Naive thymus-derived CD8-positive, alpha-beta T cell (primary cell): ENCODE data around the gene SLC39A6. TPM values are rescaled to one million over a fixed set of nuclear protein-coding genes. Genes with fewer than 3 reads are reported as not detected.
A peak's percentile ranks its signal among the peaks of the same experiment; 100 is the strongest.
"Not testable (repeated sequence)": the region's sequence is repeated elsewhere in the genome, so short reads cannot be mapped to it uniquely, and the experiment has no call there.

Experiments
- ATAC-seq, 2 donors: fragments of 150-1000 bp; cut with Tn5 transposase in 1 of 2; sonication (Bioruptor Pico), chemical (Tn5 transposase) in 1 of 2; 1 replicate in 1 of 2; 2 replicates in 1 of 2; pipeline ENCODE4 v1.10.0; 2021; ENCODE audit warnings: mild to moderate bottlenecking in 2 of 2, moderate library complexity in 2 of 2
- POLR2A ChIA-PET: fragments of 350-600 bp; sonication (Branson Sonifier 250); formaldehyde crosslinking; loops from one replicate; lab custom pipeline; 2021; ENCODE audit warnings: antibody characterized with exemption; lab: Charles Lee
- DNase-seq, 10 donors: peaks; one replicate each; pipeline versions ENCODE4 v3.0.0 to v3.0.0-alpha.2; 2020 to 2022
- H3K27ac Mint-ChIP-seq, 10 donors: one replicate each; pipeline ENCODE4 v1.8.0; 2020 to 2022; ENCODE audit warnings: mild to moderate bottlenecking in 10 of 10, mixed read lengths in 10 of 10, moderate library complexity in 4 of 10, inconsistent platforms in 1 of 10
- H3K27me3 Mint-ChIP-seq, 5 donors: one replicate each; pipeline ENCODE4 v1.8.0; 2021 to 2022; ENCODE audit warnings: mixed read lengths in 5 of 5
- H3K36me3 Mint-ChIP-seq, 3 donors: one replicate each; pipeline ENCODE4 v1.8.0; 2020 to 2022; ENCODE audit warnings: mixed read lengths in 3 of 3, mild to moderate bottlenecking in 2 of 3, inconsistent platforms in 1 of 3
- H3K4me1 Mint-ChIP-seq, 4 donors: one replicate each; pipeline ENCODE4 v1.8.0; 2021 to 2022; ENCODE audit warnings: mixed read lengths in 4 of 4
- H3K4me3 Mint-ChIP-seq, 10 donors: one replicate each; pipeline ENCODE4 v1.8.0; 2020 to 2022; ENCODE audit warnings: mild to moderate bottlenecking in 10 of 10, mixed read lengths in 10 of 10, moderate library complexity in 6 of 10, inconsistent platforms in 1 of 10
- H3K9me3 Mint-ChIP-seq, 9 donors: one replicate each; pipeline ENCODE4 v1.8.0; 2020 to 2022; ENCODE audit warnings: mixed read lengths in 9 of 9, mild to moderate bottlenecking in 3 of 9, inconsistent platforms in 1 of 9, moderate library complexity in 1 of 9
- polyA plus RNA-seq, 3 donors: library from polyadenylated mRNA; unstranded; fragments of 300-500 nt; fragmentation: Illumina TruSeq; gene quantifications; one replicate each; pipeline ENCODE4 v1.2.3, GENCODE V29; 2021
- total RNA-seq, 8 experiments: library from RNA in 2 of 8; stranded (reverse) in 2 of 8; gene quantifications; one replicate each; pipeline ENCODE4 v1.2.3 and lab custom pipeline; 2021 to 2026

Gene SLC39A6
- total and polyA plus RNA-seq, 5 experiments from 2014 or later: 22.2 to 25.3 (median 22.9) TPM

DNA sequence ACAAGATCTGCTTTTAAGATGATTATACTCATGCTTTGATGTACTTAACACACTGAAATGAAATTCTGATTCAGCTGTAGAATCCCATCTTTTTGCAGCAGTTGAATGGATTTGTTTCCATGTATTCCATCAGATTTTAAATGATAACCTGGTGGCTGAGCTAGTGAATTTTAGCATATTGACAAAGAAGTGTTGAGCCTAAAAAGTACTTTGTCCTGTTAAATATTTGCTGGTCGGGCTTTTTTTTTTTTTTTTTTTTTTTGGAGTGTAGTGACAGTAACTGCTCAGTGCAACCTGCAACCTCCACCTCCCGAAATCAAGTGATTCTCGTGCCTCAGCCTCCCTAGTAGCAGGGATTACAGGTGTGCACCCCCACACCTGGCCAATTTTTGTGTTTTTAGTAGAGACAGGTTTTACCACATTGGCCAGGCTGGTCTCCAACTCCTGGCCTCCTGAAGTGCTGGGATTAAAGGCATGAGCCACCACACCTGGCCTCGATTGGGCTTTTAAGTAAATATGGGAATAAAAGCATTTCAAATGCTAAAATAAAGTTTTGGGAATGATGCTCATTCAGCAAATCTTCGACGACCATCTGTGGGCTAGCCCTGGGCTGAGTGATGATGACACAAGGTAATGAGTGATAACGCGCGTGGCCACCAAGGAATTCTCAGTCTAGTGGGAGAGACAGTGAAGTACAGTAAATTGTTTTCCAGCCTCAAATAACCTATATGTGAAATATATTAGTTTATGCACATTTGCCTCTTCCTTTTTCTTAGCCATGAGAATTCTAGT is 2.7 kb upstream of the SLC39A6 start:
- H3K4me1 Mint-ChIP-seq: peaks cover 29 to 68% (median 58%) of the 10 kb centered on the region in 4 donors
- POLR2A ChIA-PET: interaction anchor here (0.7 to 3.3 kb wide), 2 partner anchors 160 to 677 kb away, joined by 4 to 27 read pairs; partner anchors contain the start of gene RMP24

DNA sequence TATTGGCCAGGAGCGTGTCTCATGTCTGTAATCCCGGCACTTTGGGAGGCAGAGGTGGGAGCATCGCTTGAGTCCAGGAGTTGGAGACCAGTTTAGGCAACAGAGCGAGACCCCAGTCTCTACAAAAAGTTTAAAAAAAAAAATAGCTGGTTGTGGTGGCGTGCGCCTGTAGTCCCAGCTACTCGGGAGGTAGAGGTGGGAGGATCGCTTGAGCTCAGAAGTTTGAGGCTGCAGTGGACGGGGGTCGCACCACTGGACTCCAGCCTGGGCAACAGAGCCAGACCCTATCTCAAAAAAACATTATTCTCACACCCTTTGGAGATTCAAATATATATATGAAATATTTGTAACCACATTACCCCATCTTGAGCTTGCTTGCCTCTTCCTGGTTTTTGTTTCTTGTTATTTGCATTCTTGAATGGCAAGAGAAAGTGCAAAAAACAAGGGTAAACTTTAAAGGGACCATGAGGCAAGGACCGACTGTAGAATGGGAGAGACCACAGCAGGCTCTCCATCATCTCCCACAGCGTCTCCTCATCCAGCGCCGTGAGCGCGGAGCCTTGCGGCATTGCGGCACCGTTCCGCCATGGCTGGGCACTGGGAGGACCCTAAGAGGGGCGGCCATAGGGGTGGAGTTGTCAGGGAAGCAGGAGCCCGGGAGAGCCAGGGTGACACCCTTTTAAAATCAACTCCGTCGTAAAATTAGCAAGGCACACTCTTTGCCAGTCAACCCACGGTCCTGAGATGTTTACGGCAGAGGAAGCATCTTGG is 1.9 kb upstream of the SLC39A6 start:
- POLR2A ChIA-PET: interaction anchor here (0.7 to 3.3 kb wide), 4 partner anchors 25 to 678 kb away, joined by 3 to 27 read pairs (median 4); partner anchors contain the start of gene RMP24
- ATAC-seq (no peak), DNase-seq (no peak)
- no peaks in the 10 kb centered on the region for H3K27me3 Mint-ChIP-seq
- no peaks in the 10 kb centered on the region for H3K9me3 Mint-ChIP-seq
- peak overlapping the region; percentile 90 to 98 (median 94) for H3K4me3 Mint-ChIP-seq
- H3K4me1 Mint-ChIP-seq: peaks cover 29 to 76% (median 63%) of the 10 kb centered on the region in 4 donors
- peak overlapping the region in 9 of 10 donors; percentile 52 to 99 (median 97) for H3K27ac Mint-ChIP-seq
- peaks cover 0 to 30% (median 0%) of the 10 kb centered on the region in 3 donors for H3K36me3 Mint-ChIP-seq

More for the DNA sequence above, 2.7 kb upstream of the SLC39A6 start:
- Mint-ChIP-seq H3K27ac (peak overlapping the region in 6 of 10 donors; percentile 7 to 73 (median 34)), H3K4me3 (peak overlapping the region; percentile 72 to 98 (median 94)), H3K36me3 (peaks cover 0 to 32% (median 0%) of the 10 kb centered on the region in 3 donors), H3K27me3 (no peaks in the 10 kb centered on the region), H3K9me3 (no peaks in the 10 kb centered on the region)
- no peak for DNase-seq
- ATAC-seq: no peak

DNA sequence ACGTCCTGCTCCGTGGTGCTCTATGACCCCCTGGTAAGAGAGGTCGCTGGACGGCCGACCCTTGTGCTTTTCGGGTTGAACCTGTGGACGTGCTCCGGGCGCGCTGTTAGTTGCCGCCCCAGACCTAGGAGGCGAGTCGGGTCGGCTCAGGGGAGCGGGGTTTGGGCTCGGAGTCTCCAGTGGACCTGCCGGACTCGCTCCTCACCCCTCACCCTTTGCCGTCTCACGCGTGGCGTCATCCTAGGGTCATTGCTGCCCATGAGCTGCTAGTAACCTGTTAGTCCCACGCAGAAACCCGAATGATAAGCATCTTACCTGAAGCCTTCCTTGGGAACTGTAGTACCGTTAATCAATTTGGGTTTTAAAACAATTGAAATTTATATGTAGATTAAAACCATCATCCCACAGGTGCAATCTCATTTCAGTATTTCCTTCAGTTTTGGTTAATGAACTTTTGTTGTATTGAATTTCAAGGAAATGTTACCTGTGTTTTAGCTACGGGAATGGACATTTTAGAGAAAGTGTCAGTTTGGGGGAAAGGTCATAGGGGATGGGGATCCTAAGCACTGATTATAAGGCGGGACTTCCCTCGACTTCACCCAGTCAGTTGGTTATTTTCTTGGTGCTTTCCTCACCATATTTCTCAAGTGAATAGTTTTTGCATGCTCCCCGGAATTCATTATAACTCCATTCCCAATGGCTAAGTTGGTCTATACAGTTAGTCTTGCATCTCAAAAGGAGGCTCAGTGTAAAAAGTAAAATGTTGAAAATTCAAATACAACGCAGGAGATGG is 1.1 kb upstream of the SLC39A6 start:
- POLR2A ChIA-PET: interaction anchor here (0.8 to 3.3 kb wide), 13 partner anchors 9 to 1088 kb away, joined by 3 to 27 read pairs (median 4); partner anchors contain the start of genes INO80C, RMP24 and RPRD1A
- DNase-seq (peak in 2 of 10 donors; percentile 4 to 5), ATAC-seq (peak in 1 of 2 donors; percentile 14)
- peak overlapping the region; percentile 92 to 99 (median 98) for H3K27ac Mint-ChIP-seq
- H3K9me3 Mint-ChIP-seq: no peaks in the 10 kb centered on the region
- H3K4me3 Mint-ChIP-seq: peak overlapping the region; percentile 90 to 98 (median 94)
- peaks cover 24 to 72% (median 61%) of the 10 kb centered on the region in 4 donors for H3K4me1 Mint-ChIP-seq
- H3K36me3 Mint-ChIP-seq: peaks cover 0 to 30% (median 2%) of the 10 kb centered on the region in 3 donors
- no peaks in the 10 kb centered on the region for H3K27me3 Mint-ChIP-seq

DNA sequence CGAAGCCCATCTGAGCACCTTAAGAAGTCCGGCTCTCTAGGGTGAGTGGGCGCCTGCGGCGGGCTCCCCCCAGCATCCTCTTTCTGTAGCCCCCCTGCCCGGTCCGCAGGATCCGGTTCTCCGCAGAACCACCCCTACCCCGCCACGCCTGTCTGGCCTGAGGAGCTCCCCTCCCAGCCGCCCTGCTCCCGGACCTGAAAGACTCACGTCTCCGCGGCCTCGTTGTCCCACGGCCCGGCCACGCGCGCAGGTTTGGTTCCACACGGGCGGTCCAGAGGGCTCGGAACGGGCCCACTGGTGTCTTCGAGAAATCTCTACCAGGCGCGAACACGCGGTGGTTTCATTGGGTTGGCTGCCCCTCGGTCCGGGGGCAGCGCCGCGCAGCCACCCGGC is 237 bp downstream of the SLC39A6 start:
- H3K4me3 Mint-ChIP-seq: peak overlapping the region; percentile 90 to 98 (median 94)
- no peaks in the 10 kb centered on the region for H3K9me3 Mint-ChIP-seq
- H3K36me3 Mint-ChIP-seq: peaks cover 0 to 41% (median 12%) of the 10 kb centered on the region in 3 donors
- ATAC-seq (no peak), DNase-seq (no peak)
- peak overlapping the region; percentile 92 to 99 (median 98) for H3K27ac Mint-ChIP-seq
- no peaks in the 10 kb centered on the region for H3K27me3 Mint-ChIP-seq
- H3K4me1 Mint-ChIP-seq: peaks cover 22 to 69% (median 62%) of the 10 kb centered on the region in 4 donors
- POLR2A ChIA-PET: interaction anchor here (0.6 to 3.3 kb wide), 18 partner anchors 9 to 1087 kb away, joined by 3 to 27 read pairs (median 4); partner anchors contain the start of genes INO80C, KIAA1328, RMP24 and RPRD1A

DNA sequence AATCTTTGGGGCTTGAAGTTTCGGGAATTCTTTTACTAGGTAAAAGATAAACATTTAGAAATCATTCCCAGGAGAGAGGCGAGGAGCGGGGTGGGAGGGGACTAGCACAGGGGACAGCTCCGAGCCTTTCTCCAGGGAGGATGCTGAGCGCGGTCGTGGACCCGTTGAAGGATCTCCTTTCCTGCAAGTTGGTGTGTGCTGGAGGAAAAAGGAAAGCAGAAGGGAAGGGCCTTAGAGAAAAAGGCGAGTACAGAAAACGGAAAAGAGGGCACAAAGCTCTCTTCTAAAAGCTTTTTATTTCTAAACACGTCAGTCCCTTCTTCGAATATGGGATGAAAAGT is 640 bp downstream of the SLC39A6 start:
- no peaks in the 10 kb centered on the region for H3K27me3 Mint-ChIP-seq
- POLR2A ChIA-PET: interaction anchor here (0.7 to 3.3 kb wide), 15 partner anchors 9 to 1086 kb away, joined by 3 to 27 read pairs (median 4); partner anchors contain the start of genes INO80C, KIAA1328, RMP24 and RPRD1A
- peak overlapping the region; percentile 68 to 99 (median 97) for H3K27ac Mint-ChIP-seq
- no peaks in the 10 kb centered on the region for H3K9me3 Mint-ChIP-seq
- DNase-seq: peak in 2 of 10 donors; percentile 5 to 8
- H3K36me3 Mint-ChIP-seq: peaks cover 0 to 41% (median 14%) of the 10 kb centered on the region in 3 donors
- H3K4me1 Mint-ChIP-seq: peaks cover 22 to 65% (median 61%) of the 10 kb centered on the region in 4 donors
- ATAC-seq: no peak
- H3K4me3 Mint-ChIP-seq: peak overlapping the region; percentile 90 to 98 (median 94)

DNA sequence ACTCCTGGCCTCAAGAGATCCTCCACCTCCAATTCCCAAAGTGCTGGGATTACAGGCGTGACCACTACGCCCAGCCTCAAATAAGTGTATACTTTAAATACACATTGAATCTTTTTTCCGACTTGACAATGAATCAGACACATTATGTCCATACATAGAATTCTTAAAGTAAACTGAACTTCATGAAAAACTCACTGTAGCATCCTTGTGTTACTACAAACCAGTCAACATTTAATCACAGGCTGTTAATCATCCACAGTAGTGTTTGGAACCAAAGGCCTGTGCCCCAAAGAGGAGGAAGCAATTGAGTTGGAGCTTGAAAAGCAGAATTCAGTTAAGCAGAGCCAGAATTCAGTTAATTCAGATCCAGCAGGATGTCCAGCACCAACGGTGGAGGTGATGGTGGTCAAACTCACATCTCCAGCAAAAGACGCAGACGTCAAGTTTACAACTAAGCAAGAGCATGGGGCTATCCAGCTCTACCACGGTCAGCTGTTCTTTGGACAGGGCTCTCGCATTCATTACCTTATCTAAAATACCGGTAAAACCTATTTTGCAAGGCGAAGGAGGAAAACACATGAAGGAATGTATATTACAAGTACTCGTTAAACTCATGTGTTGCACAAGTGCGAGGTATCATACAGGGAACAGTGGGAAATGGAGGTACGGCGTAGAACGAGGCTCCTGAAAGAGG is 1.2 kb downstream of the SLC39A6 start:
- Mint-ChIP-seq H3K4me1 (peaks cover 24 to 64% (median 59%) of the 10 kb centered on the region in 4 donors), H3K27ac (peak overlapping the region in 9 of 10 donors; percentile 68 to 99 (median 97)), H3K4me3 (peak overlapping the region; percentile 90 to 98 (median 94)), H3K36me3 (peaks cover 0 to 45% (median 15%) of the 10 kb centered on the region in 3 donors), H3K9me3 (no peaks in the 10 kb centered on the region), H3K27me3 (no peaks in the 10 kb centered on the region)
- POLR2A ChIA-PET: interaction anchor here (0.7 to 3.3 kb wide), 8 partner anchors 12 to 865 kb away, joined by 3 to 27 read pairs (median 5); partner anchors contain the start of genes KIAA1328, RMP24, RPRD1A and TPGS2
- DNase-seq (no peak), ATAC-seq (no peak)

DNA sequence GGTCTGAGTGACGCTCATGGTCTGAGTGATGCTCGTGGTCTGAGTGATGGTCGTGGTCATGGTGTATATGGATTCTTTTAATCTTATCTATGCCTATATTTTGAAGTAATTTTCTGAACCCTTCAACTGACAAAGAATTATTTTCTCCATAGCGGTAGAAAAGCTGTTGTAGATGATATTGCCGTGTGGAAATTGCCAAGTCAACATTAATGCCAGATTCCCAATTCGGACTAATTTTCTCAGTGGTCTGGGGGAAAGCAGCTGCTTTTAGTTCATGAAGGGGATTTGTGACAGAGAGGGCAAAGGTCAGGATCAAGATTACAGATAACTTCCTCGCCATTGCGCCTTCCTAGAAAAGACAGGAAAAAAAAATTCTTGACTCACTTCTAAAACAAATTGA is 2.5 kb downstream of the SLC39A6 start:
- Mint-ChIP-seq H3K27me3 (no peaks in the 10 kb centered on the region), H3K9me3 (no peaks in the 10 kb centered on the region), H3K27ac (peak overlapping the region in 2 of 10 donors; percentile 1 to 15), H3K4me3 (peak overlapping the region in 3 of 10 donors; percentile 45 to 58 (median 47)), H3K4me1 (peaks cover 16 to 52% (median 46%) of the 10 kb centered on the region in 4 donors), H3K36me3 (peaks cover 0 to 50% (median 15%) of the 10 kb centered on the region in 3 donors)
- no peak for ATAC-seq
- POLR2A ChIA-PET: no interaction called here
- DNase-seq: no peak

DNA sequence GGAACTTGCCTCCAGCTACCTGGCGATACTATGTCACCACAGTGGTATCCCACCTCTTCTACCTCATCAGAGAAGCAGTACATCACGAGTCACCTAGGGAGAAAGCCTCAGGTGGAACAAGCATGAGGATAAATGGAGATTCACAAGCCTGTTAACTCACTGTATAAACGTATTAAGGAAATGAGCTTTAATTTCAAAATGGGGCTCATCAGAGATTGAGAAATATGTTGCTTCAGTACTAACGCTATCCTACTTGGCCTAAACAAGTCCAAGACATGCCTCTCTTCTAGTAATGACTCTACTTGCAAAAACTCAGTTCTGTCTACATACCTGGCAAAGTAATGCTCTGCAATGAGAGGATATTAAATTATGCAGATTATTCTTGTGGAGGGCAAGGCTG is 4.3 kb downstream of the SLC39A6 start:
- DNase-seq (no peak), ATAC-seq (no peak)
- Mint-ChIP-seq H3K36me3 (peaks cover 0 to 68% (median 15%) of the 10 kb centered on the region in 3 donors), H3K9me3 (no peaks in the 10 kb centered on the region), H3K4me3 (no peak overlapping the region), H3K27ac (peak overlapping the region in 1 of 10 donors; percentile 43), H3K4me1 (peaks cover 11 to 43% (median 32%) of the 10 kb centered on the region in 4 donors), H3K27me3 (no peaks in the 10 kb centered on the region)
- POLR2A ChIA-PET: no interaction called here

DNA sequence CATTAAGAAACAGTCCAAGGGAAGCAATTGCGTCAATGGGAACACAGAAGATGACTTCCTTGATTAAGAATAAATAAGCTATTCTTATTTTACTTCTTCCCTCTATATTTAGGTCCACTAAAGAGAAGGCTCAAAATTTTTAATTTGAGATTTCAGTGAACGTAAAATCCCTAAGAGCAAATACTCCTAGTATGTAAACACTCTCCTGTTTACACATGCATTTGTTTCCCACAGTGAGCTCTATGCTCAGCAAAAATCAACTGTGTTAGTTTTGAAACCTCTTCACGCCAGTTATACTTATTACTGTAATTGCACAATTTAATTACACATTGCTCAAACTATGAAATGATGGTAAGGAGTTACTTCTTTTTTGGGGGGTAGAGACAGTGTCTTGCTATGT is 8.8 kb downstream of the SLC39A6 start:
- POLR2A ChIA-PET: interaction anchor here (2.1 kb wide), 1 partner anchor 9 kb away, joined by 8 read pairs; the partner anchor contains the start of genes ELP2 and SLC39A6

DNA sequence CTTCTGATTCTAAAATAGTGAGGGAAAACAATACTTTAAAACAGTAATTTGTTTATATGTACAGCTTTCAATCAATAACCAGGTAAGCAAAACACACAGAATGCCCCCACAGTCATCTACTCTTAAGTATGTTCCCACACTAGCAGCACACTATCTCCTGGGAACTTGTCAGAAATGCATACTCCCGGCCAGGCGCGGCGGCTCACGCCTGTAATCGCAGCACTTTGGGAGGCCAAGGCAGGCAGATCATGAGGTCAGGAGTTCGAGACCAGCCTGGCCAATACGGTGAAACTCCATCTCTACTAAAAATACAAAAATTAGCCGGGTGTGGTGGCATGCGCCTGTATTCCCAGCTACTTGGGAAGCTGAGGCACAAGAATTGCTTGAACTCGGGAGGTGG is 12.4 kb downstream of the SLC39A6 start:
- DNase-seq, H3K9me3 Mint-ChIP-seq, POLR2A ChIA-PET, H3K4me1 Mint-ChIP-seq, H3K27me3 Mint-ChIP-seq, ATAC-seq, H3K4me3 Mint-ChIP-seq, H3K27ac Mint-ChIP-seq: not testable (repeated sequence)
- peaks cover 13 to 86% (median 28%) of the 10 kb centered on the region in 3 donors for H3K36me3 Mint-ChIP-seq

More for the DNA sequence above, 8.8 kb downstream of the SLC39A6 start:
- Mint-ChIP-seq H3K27me3 (no peaks in the 10 kb centered on the region), H3K9me3 (no peaks in the 10 kb centered on the region), H3K27ac (no peak overlapping the region), H3K4me1 (peaks cover 0 to 14% (median 5%) of the 10 kb centered on the region in 4 donors), H3K4me3 (no peak overlapping the region), H3K36me3 (peaks cover 9 to 89% (median 18%) of the 10 kb centered on the region in 3 donors)
- DNase-seq (no peak), ATAC-seq (no peak)

DNA sequence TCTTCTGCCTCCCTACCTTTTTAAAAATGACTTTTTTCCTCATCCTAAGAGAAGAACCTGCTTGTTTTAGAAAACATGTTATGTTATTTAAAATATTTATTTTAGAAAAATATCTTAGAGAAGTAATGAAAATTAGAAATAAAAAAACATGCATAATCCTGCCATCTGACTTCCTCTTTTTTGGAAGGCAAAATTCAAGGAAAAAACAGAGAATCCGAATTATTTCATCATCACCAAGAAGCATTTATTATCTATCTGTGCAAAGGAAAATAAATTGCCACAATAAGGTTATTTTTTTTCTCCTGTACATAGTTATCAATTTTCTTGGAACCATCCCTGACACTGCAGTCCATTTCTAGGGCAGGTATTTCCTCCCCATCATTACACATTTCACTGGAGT is 14.4 kb downstream of the SLC39A6 start:
- ATAC-seq: no peak
- Mint-ChIP-seq H3K4me1 (peaks cover 0 to 2% (median 0%) of the 10 kb centered on the region in 4 donors), H3K27ac (no peak overlapping the region), H3K4me3 (no peak overlapping the region), H3K36me3 (peaks cover 13 to 83% (median 41%) of the 10 kb centered on the region in 3 donors), H3K27me3 (no peaks in the 10 kb centered on the region), H3K9me3 (no peaks in the 10 kb centered on the region)
- no peak for DNase-seq
- POLR2A ChIA-PET: interaction anchor here (1.2 kb wide), 1 partner anchor 14 kb away, joined by 3 read pairs; the partner anchor contains the start of gene SLC39A6
